ENCODE results near the gene LIN54. TPM values are rescaled to one million over a fixed set of nuclear protein-coding genes. Genes with fewer than 3 reads are reported as not detected.

The LIN54 gene
- polyA plus RNA-seq, 1 of the 3 experiments (the other 2 are of a cell fraction): 6.4 TPM

DNA sequence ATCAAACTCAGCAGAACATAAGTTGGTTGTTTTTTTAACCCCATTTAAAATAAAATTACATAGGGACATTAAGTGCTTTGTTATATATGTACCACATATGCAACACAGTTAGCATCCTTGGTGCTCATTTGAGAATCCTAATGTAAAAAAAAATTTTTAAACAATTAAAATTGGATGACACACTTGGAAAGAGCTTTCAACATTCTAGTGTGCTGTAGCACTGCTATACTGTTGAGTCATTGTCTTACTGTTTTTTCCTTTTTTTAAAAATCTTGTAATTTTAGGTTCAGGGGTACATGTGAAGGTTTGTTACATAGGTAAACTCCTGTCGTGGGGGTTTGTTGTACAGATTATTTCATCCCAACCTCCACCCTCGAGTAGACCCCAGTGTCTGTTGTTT, 97.3 kb downstream of the LIN54 start:
- H3K27me3 ChIP-seq (ENCODE audit: insufficient read depth): no peaks in the 10 kb centered on the region
- no peak overlapping the region for H2AFZ ChIP-seq (ENCODE audit: low read depth)
- H3K79me2 ChIP-seq (ENCODE audit: insufficient read depth): no peaks in the 10 kb centered on the region
- no peaks in the 10 kb centered on the region for H3F3A ChIP-seq (replicated peaks; ENCODE audit: insufficient read depth)
- no peak overlapping the region for H3K4me3 ChIP-seq (ENCODE audit: low read depth in 2 of 2, low read length in 1 of 2)
- H3K4me1 ChIP-seq (ENCODE audit: control insufficient read depth in 1 of 2, insufficient read depth in 2 of 2, low read depth in 1 of 2, low read length in 1 of 2): no peaks in the 10 kb centered on the region
- H3K9me2 ChIP-seq: no peaks in the 10 kb centered on the region
- H3K9me3 ChIP-seq: no peaks in the 10 kb centered on the region
- CTCF ChIA-PET: interaction anchor here (0.6 kb wide), 1 partner anchor 83 kb away, joined by 3 read pairs; no protein-coding TSS in a partner anchor
- no peak overlapping the region for H3K4me2 ChIP-seq
- no peaks in the 10 kb centered on the region for H4K20me1 ChIP-seq (ENCODE audit: insufficient read depth)
- POLR2A ChIA-PET: interaction anchor here (1.2 kb wide), 1 partner anchor 13 kb away, joined by 3 read pairs; the partner anchor contains the start of gene THAP9
- WGBS (ENCODE audit: low lambda C conversion rate): 50% methylated on average over 2 of the region's 2 CpGs
- peaks cover 11 to 24% of the 10 kb centered on the region in 2 experiments for H3K36me3 ChIP-seq (replicated peaks in 1 of 2; ENCODE audit: control insufficient read depth in 1 of 2, insufficient read depth in 2 of 2, low read length in 1 of 2)
- no peak for TF ChIP-seq RAD21 (IDR thresholded peaks at IDR 0.05; ENCODE audit: low read length)
- DNase-seq: no peak
- H3K9ac ChIP-seq: no peak overlapping the region
- H3K27ac ChIP-seq (ENCODE audit: low read depth in 2 of 2, low read length in 1 of 2): no peak overlapping the region

DNA sequence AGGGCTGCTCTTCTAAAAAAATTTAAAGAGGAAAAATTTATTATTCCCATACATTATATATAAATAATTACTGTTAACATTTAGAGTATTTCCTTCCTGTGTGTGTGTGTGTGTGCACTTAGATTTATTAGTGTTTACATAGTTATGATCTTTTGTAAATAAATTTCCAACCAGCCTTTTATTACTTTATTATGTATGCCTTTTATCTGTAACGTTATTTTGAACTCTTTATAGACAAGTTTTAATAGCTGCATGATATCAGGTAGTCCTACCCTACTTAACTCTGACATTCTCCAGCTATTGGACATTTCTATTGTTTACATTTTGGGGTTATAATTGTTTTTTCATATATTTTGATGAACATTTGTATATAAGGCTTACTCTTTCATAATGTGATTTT, 101.3 kb downstream of the LIN54 start:
- Histone ChIP-seq H3K36me3 (replicated peaks in 1 of 2; ENCODE audit: control insufficient read depth in 1 of 2, insufficient read depth in 2 of 2, low read length in 1 of 2) (peaks cover 20 to 24% of the 10 kb centered on the region in 2 experiments), H3K4me1 (ENCODE audit: control insufficient read depth in 1 of 2, insufficient read depth in 2 of 2, low read depth in 1 of 2, low read length in 1 of 2) (no peaks in the 10 kb centered on the region), H2AFZ (ENCODE audit: low read depth) (no peak overlapping the region), H3F3A (replicated peaks; ENCODE audit: insufficient read depth) (peaks cover 13% of the 10 kb centered on the region), H3K27me3 (ENCODE audit: insufficient read depth) (no peaks in the 10 kb centered on the region), H3K9me3 (no peaks in the 10 kb centered on the region), H3K4me2 (no peak overlapping the region), H3K27ac (ENCODE audit: low read depth in 2 of 2, low read length in 1 of 2) (no peak overlapping the region), H4K20me1 (ENCODE audit: insufficient read depth) (no peaks in the 10 kb centered on the region), H3K9me2 (no peaks in the 10 kb centered on the region), H3K79me2 (ENCODE audit: insufficient read depth) (peaks cover 4% of the 10 kb centered on the region; the same call in 1 of the 2 replicates), H3K9ac (no peak overlapping the region), H3K4me3 (ENCODE audit: low read depth in 2 of 2, low read length in 1 of 2) (no peak overlapping the region)
- no peak for DNase-seq
- 63% methylated on average over 1 of the region's 1 CpG for WGBS (ENCODE audit: low lambda C conversion rate)
- ChIA-PET CTCF (interaction anchor here (1.1 kb wide), 1 partner anchor 10 kb away, joined by 4 read pairs; no protein-coding TSS in a partner anchor), POLR2A (no interaction called here)
- TF ChIP-seq, protein P1, sequence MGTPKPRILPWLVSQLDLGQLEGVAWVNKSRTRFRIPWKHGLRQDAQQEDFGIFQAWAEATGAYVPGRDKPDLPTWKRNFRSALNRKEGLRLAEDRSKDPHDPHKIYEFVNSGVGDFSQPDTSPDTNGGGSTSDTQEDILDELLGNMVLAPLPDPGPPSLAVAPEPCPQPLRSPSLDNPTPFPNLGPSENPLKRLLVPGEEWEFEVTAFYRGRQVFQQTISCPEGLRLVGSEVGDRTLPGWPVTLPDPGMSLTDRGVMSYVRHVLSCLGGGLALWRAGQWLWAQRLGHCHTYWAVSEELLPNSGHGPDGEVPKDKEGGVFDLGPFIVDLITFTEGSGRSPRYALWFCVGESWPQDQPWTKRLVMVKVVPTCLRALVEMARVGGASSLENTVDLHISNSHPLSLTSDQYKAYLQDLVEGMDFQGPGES (IDR thresholded peaks at IDR 0.05; ENCODE audit: low read depth, low read length): no peak
- TF ChIP-seq RAD21 (IDR thresholded peaks at IDR 0.05; ENCODE audit: low read length): no peak
- TF ChIP-seq NRF1 (IDR thresholded peaks at IDR 0.05; ENCODE audit: low read depth, low read length): no peak
- no peak for TF ChIP-seq YY1 (IDR thresholded peaks at IDR 0.05; ENCODE audit: low read depth)
- TF ChIP-seq CHD2 (IDR thresholded peaks at IDR 0.05; ENCODE audit: low read length, partially characterized antibody): no peak
- TF ChIP-seq TAF1 (IDR thresholded peaks at IDR 0.05; ENCODE audit: borderline replicate concordance, low read depth, low read length): no peak
- TF ChIP-seq EP300 (IDR thresholded peaks at IDR 0.05; ENCODE audit: borderline replicate concordance in 1 of 2, low read depth in 1 of 2, low read length in 1 of 2): no peak
- TF ChIP-seq RXRA (IDR thresholded peaks at IDR 0.05; ENCODE audit: borderline replicate concordance, low read depth): no peak
- TF ChIP-seq, protein P2, sequence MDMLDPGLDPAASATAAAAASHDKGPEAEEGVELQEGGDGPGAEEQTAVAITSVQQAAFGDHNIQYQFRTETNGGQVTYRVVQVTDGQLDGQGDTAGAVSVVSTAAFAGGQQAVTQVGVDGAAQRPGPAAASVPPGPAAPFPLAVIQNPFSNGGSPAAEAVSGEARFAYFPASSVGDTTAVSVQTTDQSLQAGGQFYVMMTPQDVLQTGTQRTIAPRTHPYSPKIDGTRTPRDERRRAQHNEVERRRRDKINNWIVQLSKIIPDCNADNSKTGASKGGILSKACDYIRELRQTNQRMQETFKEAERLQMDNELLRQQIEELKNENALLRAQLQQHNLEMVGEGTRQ (IDR thresholded peaks at IDR 0.05; ENCODE audit: borderline replicate concordance, low read depth, low read length): no peak
- no peak for TF ChIP-seq RFX5 (IDR thresholded peaks at IDR 0.05; ENCODE audit: low read length)
- no peak for TF ChIP-seq TEAD4 (IDR thresholded peaks at IDR 0.05; ENCODE audit: borderline replicate concordance, insufficient read depth)
- TF ChIP-seq MXI1 (IDR thresholded peaks at IDR 0.05; ENCODE audit: low read depth, low read length): no peak
- TF ChIP-seq, protein P3, sequence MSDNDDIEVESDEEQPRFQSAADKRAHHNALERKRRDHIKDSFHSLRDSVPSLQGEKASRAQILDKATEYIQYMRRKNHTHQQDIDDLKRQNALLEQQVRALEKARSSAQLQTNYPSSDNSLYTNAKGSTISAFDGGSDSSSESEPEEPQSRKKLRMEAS (IDR thresholded peaks at IDR 0.05; ENCODE audit: low read depth): no peak
- no peak for TF ChIP-seq SIN3A (IDR thresholded peaks at IDR 0.05; ENCODE audit: borderline replicate concordance, low read depth, low read length)
- no peak for TF ChIP-seq ELF1 (IDR thresholded peaks at IDR 0.05)
- no peak for TF ChIP-seq TCF12 (IDR thresholded peaks at IDR 0.05)
- TF ChIP-seq FOXM1 (IDR thresholded peaks at IDR 0.05; ENCODE audit: low read depth): no peak
